Trophoblast cell (in vitro differentiated cells and primary cell): ENCODE measurements around the gene EVL.

Source experiments
- DNase-seq, 2 donors: peaks; one replicate each; pipeline ENCODE4 v3.0.0-alpha.2; 2016
- H2AFZ ChIP-seq: 2 replicates; pipeline ENCODE4 v1.6.1; 2013; ENCODE audit warnings: low read length, moderate library complexity, mild to moderate bottlenecking; ENCODE audit not compliant: insufficient read depth, poor library complexity
- H2AK5ac ChIP-seq: 2 replicates; pipeline ENCODE4 v1.6.1; 2013; ENCODE audit warnings: mild to moderate bottlenecking, low read length
- H2BK120ac ChIP-seq: 2 replicates; pipeline ENCODE4 v1.6.1; 2013; ENCODE audit warnings: low read length, mild to moderate bottlenecking, moderate library complexity; ENCODE audit not compliant: insufficient read depth, poor library complexity
- H2BK12ac ChIP-seq: 2 replicates; pipeline ENCODE4 v1.6.1; 2013; ENCODE audit warnings: mild to moderate bottlenecking, low read length, moderate library complexity
- H2BK5ac ChIP-seq: 2 replicates; pipeline ENCODE4 v1.6.1; 2013; ENCODE audit warnings: low read length, low read depth, moderate library complexity, mild to moderate bottlenecking; ENCODE audit not compliant: poor library complexity
- H3K14ac ChIP-seq: 2 replicates; pipeline ENCODE4 v1.6.1; 2013; ENCODE audit warnings: mild to moderate bottlenecking, low read length
- H3K18ac ChIP-seq: 2 replicates; pipeline ENCODE4 v1.6.1; 2013; ENCODE audit warnings: mild to moderate bottlenecking, low read length
- H3K23ac ChIP-seq: 2 replicates; pipeline ENCODE4 v1.6.1; 2013; ENCODE audit warnings: low read length
- H3K27ac ChIP-seq: 2 replicates; pipeline ENCODE4 v1.5.1; 2013; ENCODE audit warnings: low read depth, mild to moderate bottlenecking, inconsistent platforms, low read length, moderate library complexity
- H3K27me3 ChIP-seq: 2 replicates; pipeline ENCODE4 v1.6.1; 2013; ENCODE audit warnings: inconsistent platforms, mild to moderate bottlenecking, low read length, moderate library complexity; ENCODE audit not compliant: insufficient read depth
- H3K36me3 ChIP-seq, 2 experiments: 1 replicate in 1 of 2; 2 replicates in 1 of 2; pipeline ENCODE4 v1.6.1; 2013; ENCODE audit warnings: low read length in 2 of 2, mild to moderate bottlenecking in 2 of 2, moderate library complexity in 1 of 2; ENCODE audit not compliant: insufficient read depth in 2 of 2, control insufficient read depth in 1 of 2
- H3K4ac ChIP-seq: 2 replicates; pipeline ENCODE4 v1.6.1; 2013; ENCODE audit warnings: low read depth, mild to moderate bottlenecking, low read length, moderate library complexity
- H3K4me1 ChIP-seq, 2 experiments: 1 replicate in 1 of 2; 2 replicates in 1 of 2; pipeline ENCODE4 v1.6.1; 2013; ENCODE audit warnings: low read length in 2 of 2, mild to moderate bottlenecking in 2 of 2, moderate library complexity in 1 of 2; ENCODE audit not compliant: insufficient read depth in 2 of 2, control insufficient read depth in 1 of 2
- H3K4me2 ChIP-seq: 2 replicates; pipeline ENCODE4 v1.6.1; 2013; ENCODE audit warnings: inconsistent platforms, mild to moderate bottlenecking, low read length, moderate library complexity
- H3K4me3 ChIP-seq: 2 replicates; pipeline ENCODE4 v1.5.1; 2013; ENCODE audit warnings: mild to moderate bottlenecking, low read depth, low read length, inconsistent platforms
- H3K79me1 ChIP-seq: one replicate; pipeline ENCODE4 v1.6.1; 2013; ENCODE audit warnings: low read length
- H3K79me2 ChIP-seq: 2 replicates; pipeline ENCODE4 v1.6.1; 2013; ENCODE audit warnings: low read length, mild to moderate bottlenecking; ENCODE audit not compliant: control insufficient read depth, insufficient read depth, poor library complexity
- H3K9ac ChIP-seq: 2 replicates; pipeline ENCODE4 v1.6.1; 2013; ENCODE audit warnings: mild to moderate bottlenecking, low read length
- H3K9me3 ChIP-seq: 2 replicates; pipeline ENCODE4 v1.6.1; 2013; ENCODE audit warnings: low read depth, mild to moderate bottlenecking, control low read depth, inconsistent platforms, low read length; ENCODE audit not compliant: insufficient read depth
- H4K12ac ChIP-seq: 2 replicates; pipeline ENCODE4 v1.6.1; 2013; ENCODE audit warnings: low read depth, mild to moderate bottlenecking, low read length, moderate library complexity
- H4K8ac ChIP-seq: 2 replicates; pipeline ENCODE4 v1.6.1; 2013; ENCODE audit warnings: low read depth, mild to moderate bottlenecking, low read length, moderate library complexity
- H4K91ac ChIP-seq: one replicate; pipeline ENCODE4 v1.6.1; 2013; ENCODE audit warnings: low read depth, mild to moderate bottlenecking, low read length, moderate library complexity
- WGBS: extraction: QIAGEN DNeasy Blood & Tissue Kit; methylation state at CpG from one replicate; pipeline ENCODE4 v1.1.7; 2013; ENCODE audit warnings: missing lambda C conversion rate; ENCODE audit not compliant: insufficient read length, insufficient coverage; ENCODE audit errors: extremely low coverage; 5-methylcytosine and 5-hydroxymethylcytosine counted together

The EVL gene

DNA sequence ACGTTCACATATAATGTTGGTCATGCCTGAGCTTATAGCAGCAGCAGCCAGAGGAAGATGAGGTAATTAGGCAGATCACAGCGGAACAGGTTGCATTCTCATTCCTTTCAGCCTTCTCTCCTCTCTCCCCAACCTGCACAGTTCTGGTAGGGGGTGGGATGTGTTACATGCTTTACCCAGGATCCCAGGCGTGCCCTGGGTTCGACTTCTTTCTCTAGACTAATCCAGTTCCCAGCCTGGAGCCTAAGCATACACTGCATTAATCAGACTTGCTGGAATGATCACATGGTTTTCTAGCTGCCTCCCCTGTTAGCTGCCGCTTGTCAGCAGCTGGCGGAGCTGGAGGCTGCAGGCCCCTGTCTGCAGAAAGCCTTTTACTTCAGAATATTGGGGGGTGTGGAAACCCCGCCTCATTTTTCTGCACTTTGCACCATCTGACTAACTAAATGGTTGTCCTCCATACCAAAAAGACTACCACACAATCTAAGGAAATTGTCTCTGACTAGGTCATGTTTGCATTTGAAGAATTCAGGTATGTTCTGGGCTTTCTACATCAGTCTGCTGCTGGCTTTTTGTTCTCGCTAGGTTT lies 46.0 kb upstream of the EVL start:
- H4K8ac ChIP-seq = no peak overlapping the region
- no peak overlapping the region for H3K4ac ChIP-seq
- H3K9me3 ChIP-seq = no peaks in the 10 kb centered on the region
- no peaks in the 10 kb centered on the region for H3K27me3 ChIP-seq
- H3K4me3 ChIP-seq = no peak overlapping the region
- no peak overlapping the region for H3K14ac ChIP-seq
- DNase-seq = peak; percentile 56 to 75
- no peak overlapping the region for H2AK5ac ChIP-seq
- H3K79me1 ChIP-seq = peaks cover 2% of the 10 kb centered on the region
- H3K18ac ChIP-seq = no peak overlapping the region
- no peak overlapping the region for H2AFZ ChIP-seq
- no peak overlapping the region for H2BK12ac ChIP-seq
- peak overlapping the region; percentile 42 for H3K27ac ChIP-seq
- no CpG with 5 or more reads among the region's 8 CpGs for WGBS
- H2BK5ac ChIP-seq = no peak overlapping the region
- H3K4me2 ChIP-seq = no peak overlapping the region
- no peak overlapping the region for H4K91ac ChIP-seq
- no peak overlapping the region for H3K9ac ChIP-seq
- no peaks in the 10 kb centered on the region for H3K36me3 ChIP-seq
- H2BK120ac ChIP-seq = no peak overlapping the region
- H3K23ac ChIP-seq = no peak overlapping the region
- H4K12ac ChIP-seq = no peak overlapping the region
- H3K79me2 ChIP-seq = no peaks in the 10 kb centered on the region
- peaks cover 11 to 13% of the 10 kb centered on the region in 2 experiments for H3K4me1 ChIP-seq

DNA sequence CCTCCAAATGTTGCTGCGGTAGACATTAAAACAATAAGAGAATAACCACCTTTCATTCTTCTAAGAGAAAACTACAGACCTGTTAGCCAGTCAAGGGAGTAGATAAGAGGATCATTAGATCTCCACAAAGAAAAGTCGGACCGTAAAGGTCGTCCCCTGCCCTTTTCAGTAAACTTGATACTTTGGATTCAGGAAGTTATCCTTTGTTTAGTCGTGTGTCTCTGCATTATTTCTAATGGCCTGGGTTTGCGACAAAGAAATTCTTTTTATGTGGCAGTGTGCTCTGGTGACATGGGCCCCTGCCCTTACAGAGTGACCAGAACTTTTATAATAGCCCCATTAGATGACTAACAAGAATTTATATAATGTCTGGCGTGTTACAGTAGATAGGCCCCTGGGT lies 44.6 kb upstream of the EVL start:
- H3K18ac ChIP-seq = no peak overlapping the region
- no peak overlapping the region for H3K9ac ChIP-seq
- no peak overlapping the region for H2BK5ac ChIP-seq
- no peak overlapping the region for H2AK5ac ChIP-seq
- no peak overlapping the region for H4K12ac ChIP-seq
- H3K4ac ChIP-seq = no peak overlapping the region
- H3K9me3 ChIP-seq = no peaks in the 10 kb centered on the region
- DNase-seq = no peak
- no peak overlapping the region for H4K8ac ChIP-seq
- peaks cover 21% of the 10 kb centered on the region in 2 experiments for H3K4me1 ChIP-seq
- H3K27me3 ChIP-seq = no peaks in the 10 kb centered on the region
- H3K4me2 ChIP-seq = no peak overlapping the region
- H3K79me1 ChIP-seq = peaks cover 6% of the 10 kb centered on the region
- no peaks in the 10 kb centered on the region for H3K36me3 ChIP-seq
- no peak overlapping the region for H4K91ac ChIP-seq
- no peak overlapping the region for H3K23ac ChIP-seq
- H3K79me2 ChIP-seq = no peaks in the 10 kb centered on the region
- H3K14ac ChIP-seq = no peak overlapping the region
- no CpG with 5 or more reads among the region's 7 CpGs for WGBS
- no peak overlapping the region for H2AFZ ChIP-seq
- H2BK120ac ChIP-seq = no peak overlapping the region
- H3K27ac ChIP-seq = no peak overlapping the region
- H3K4me3 ChIP-seq = no peak overlapping the region
- H2BK12ac ChIP-seq = no peak overlapping the region

DNA sequence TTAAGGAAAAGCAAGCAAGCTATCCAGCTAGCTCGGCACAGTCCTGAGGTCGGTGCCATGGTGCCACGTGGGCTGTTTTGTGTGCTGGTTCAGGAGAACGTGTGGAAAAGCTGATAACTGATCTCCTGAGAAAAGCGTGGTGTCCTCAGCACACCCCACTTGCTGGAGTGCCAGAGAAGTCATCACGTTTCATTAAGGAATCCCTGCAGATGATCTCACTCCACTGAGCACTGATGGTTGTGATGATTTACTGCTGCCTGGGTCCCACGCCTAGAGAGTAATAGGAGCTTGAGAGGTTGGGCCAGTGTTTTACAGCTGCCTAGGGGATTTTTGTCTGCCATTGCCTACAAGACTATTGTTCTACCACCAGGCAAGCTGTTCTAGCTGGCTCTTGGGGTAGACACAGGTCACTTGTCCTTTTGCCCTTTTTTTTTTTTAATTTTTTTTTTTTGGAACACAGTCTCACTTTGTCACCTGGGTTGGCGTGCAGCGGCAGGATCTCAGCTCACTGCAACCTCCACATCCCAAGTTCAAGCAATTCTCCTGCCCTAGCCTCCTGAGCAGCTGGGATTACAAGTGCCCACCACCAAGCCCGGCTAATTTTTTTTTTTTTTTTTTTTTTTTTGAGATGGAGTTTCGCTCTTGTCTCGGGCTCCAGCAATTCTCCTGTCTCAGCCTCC lies 42.3 kb upstream of the EVL start:
- no peak overlapping the region for H3K14ac ChIP-seq
- no peak overlapping the region for H3K27ac ChIP-seq
- no peaks in the 10 kb centered on the region for H3K36me3 ChIP-seq
- H3K4ac ChIP-seq = no peak overlapping the region
- H3K79me2 ChIP-seq = no peaks in the 10 kb centered on the region
- H4K8ac ChIP-seq = no peak overlapping the region
- H4K12ac ChIP-seq = no peak overlapping the region
- no peak overlapping the region for H3K9ac ChIP-seq
- H4K91ac ChIP-seq = no peak overlapping the region
- H3K79me1 ChIP-seq = peaks cover 5% of the 10 kb centered on the region
- no CpG with 5 or more reads among the region's 12 CpGs for WGBS
- H3K4me2 ChIP-seq = no peak overlapping the region
- DNase-seq = peak; percentile 38 to 44
- peaks cover 21 to 25% of the 10 kb centered on the region in 2 experiments for H3K4me1 ChIP-seq
- no peak overlapping the region for H2BK12ac ChIP-seq
- H2BK120ac ChIP-seq = no peak overlapping the region
- no peak overlapping the region for H2AK5ac ChIP-seq
- H2BK5ac ChIP-seq = no peak overlapping the region
- H3K18ac ChIP-seq = no peak overlapping the region
- no peak overlapping the region for H2AFZ ChIP-seq
- H3K23ac ChIP-seq = no peak overlapping the region
- H3K27me3 ChIP-seq = no peaks in the 10 kb centered on the region
- no peak overlapping the region for H3K4me3 ChIP-seq
- H3K9me3 ChIP-seq = no peaks in the 10 kb centered on the region

DNA sequence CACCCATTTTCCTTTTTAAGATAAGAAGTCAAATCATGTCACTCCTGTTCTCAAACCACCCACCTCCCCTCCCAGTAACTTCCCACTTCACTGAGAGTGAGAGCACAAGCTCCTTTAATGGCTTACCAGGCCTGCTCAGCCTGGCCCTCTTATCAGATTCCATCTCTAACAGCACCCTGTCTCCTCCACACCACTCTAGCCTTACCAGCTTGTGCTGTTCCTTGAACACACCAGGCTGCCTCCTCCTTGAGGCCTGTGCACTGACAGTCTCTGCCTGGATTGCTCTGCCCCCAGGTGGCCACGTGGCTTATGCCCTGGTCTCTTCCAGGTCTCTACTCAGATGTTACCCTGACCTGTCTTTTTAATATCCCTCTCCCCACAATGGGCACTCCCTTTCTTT lies 40.1 kb upstream of the EVL start:
- Histone ChIP-seq H2BK120ac (no peak overlapping the region), H3K4ac (no peak overlapping the region), H3K79me1 (peaks cover 5% of the 10 kb centered on the region), H4K91ac (no peak overlapping the region), H4K8ac (no peak overlapping the region), H3K27ac (peak overlapping the region; percentile 19), H3K4me1 (peaks cover 11 to 12% of the 10 kb centered on the region in 2 experiments), H3K23ac (no peak overlapping the region), H3K9me3 (no peaks in the 10 kb centered on the region), H2AK5ac (no peak overlapping the region), H3K36me3 (no peaks in the 10 kb centered on the region), H3K27me3 (no peaks in the 10 kb centered on the region), H3K18ac (no peak overlapping the region), H4K12ac (no peak overlapping the region), H3K79me2 (no peaks in the 10 kb centered on the region), H2BK12ac (no peak overlapping the region), H3K4me3 (no peak overlapping the region), H3K9ac (no peak overlapping the region), H3K14ac (no peak overlapping the region), H2BK5ac (no peak overlapping the region), H3K4me2 (no peak overlapping the region), H2AFZ (no peak overlapping the region)
- DNase-seq = peak; percentile 46 to 79
- WGBS = no CpG with 5 or more reads among the region's 1 CpG
